Measurements from ENCODE around the gene ANO8. TPM values are rescaled to one million over a fixed set of nuclear protein-coding genes. Genes with fewer than 3 reads are reported as not detected.

Gene ANO8
- total RNA-seq, 2 donors from 2014 or later: 4.2 to 5.2 TPM

DNA sequence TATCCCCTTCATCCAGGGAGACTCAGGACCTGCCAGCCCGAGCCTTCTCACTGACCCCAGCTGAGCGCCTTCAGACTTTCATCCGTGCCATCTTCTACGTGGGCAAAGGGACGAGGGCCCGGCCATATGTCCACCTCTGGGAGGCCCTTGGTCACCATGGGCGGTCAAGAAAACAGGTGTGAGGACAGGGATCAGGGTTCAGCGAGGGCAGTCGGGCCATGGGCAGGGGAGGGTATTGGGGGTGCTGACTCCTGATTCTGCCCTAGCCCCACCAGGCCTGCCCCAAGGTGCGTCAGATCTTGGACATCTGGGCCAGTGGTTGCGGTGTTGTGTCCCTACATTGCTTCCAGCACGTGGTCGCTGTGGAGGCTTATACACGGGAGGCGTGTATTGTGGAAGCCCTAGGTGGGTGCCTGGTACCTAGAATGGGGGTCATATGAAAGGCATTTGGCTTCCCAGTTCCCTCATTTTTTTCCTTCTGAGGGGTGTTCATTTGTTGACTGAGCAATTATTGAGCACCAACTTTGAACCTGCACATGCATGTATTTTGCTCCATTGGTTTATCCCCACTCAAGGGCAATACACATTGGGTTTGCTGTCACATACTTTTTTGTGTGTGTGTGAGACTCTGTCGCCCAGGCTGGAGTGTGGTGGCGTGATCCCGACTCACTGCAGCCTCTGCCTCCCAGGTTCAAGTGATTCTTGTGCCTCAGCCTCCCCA, 49.1 kb downstream of the ANO8 start:
- H3K27ac ChIP-seq: no peak overlapping the region
- peaks cover 6 to 8% of the 10 kb centered on the region in 2 donors for H3K27me3 ChIP-seq
- no peaks in the 10 kb centered on the region for H3K9me3 ChIP-seq

DNA sequence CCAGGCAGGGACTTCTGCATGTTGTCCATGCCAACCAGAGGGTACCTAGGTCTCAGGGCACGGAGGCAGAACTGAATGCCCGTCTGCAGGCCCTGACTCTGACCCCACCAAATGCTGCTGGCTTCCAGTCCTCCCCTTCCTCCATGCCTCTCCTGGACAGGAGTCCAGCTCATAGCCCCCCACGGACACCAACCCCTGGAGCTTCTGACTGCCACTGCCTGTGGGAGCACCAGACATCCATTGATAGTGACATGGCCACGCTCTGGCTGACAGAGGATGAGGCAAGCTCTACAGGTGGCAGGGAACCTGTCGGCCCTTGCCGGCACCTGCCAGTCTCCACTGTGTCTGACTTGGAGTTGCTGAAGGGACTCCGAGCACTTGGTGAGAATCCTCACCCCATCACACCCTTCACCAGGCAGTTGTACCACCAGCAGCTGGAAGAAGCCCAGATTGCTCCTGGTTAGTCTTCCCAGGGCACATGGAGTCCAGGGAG, 51.1 kb downstream of the ANO8 start:
- TF ChIP-seq, protein P1, sequence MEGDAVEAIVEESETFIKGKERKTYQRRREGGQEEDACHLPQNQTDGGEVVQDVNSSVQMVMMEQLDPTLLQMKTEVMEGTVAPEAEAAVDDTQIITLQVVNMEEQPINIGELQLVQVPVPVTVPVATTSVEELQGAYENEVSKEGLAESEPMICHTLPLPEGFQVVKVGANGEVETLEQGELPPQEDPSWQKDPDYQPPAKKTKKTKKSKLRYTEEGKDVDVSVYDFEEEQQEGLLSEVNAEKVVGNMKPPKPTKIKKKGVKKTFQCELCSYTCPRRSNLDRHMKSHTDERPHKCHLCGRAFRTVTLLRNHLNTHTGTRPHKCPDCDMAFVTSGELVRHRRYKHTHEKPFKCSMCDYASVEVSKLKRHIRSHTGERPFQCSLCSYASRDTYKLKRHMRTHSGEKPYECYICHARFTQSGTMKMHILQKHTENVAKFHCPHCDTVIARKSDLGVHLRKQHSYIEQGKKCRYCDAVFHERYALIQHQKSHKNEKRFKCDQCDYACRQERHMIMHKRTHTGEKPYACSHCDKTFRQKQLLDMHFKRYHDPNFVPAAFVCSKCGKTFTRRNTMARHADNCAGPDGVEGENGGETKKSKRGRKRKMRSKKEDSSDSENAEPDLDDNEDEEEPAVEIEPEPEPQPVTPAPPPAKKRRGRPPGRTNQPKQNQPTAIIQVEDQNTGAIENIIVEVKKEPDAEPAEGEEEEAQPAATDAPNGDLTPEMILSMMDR (IDR thresholded peaks at IDR 0.05): no peak
- peaks cover 5% of the 10 kb centered on the region for H3K36me3 ChIP-seq
- H3K27ac ChIP-seq: no peak overlapping the region
- no peak for DNase-seq (ENCODE audit: low spot score)
- H3K4me1 ChIP-seq: peaks cover 0 to 17% of the 10 kb centered on the region in 2 donors
- no peaks in the 10 kb centered on the region for H3K9me3 ChIP-seq
- H3K27me3 ChIP-seq: peaks cover 6 to 8% of the 10 kb centered on the region in 2 donors
- no peak overlapping the region for H3K4me3 ChIP-seq

More for the DNA sequence above, 49.1 kb downstream of the ANO8 start:
- H3K4me3 ChIP-seq: no peak overlapping the region
- no peak for DNase-seq (ENCODE audit: low spot score)
- TF ChIP-seq, protein P1 (IDR thresholded peaks at IDR 0.05): no peak
- no peaks in the 10 kb centered on the region for H3K36me3 ChIP-seq
- H3K4me1 ChIP-seq: peaks cover 0 to 24% of the 10 kb centered on the region in 2 donors

DNA sequence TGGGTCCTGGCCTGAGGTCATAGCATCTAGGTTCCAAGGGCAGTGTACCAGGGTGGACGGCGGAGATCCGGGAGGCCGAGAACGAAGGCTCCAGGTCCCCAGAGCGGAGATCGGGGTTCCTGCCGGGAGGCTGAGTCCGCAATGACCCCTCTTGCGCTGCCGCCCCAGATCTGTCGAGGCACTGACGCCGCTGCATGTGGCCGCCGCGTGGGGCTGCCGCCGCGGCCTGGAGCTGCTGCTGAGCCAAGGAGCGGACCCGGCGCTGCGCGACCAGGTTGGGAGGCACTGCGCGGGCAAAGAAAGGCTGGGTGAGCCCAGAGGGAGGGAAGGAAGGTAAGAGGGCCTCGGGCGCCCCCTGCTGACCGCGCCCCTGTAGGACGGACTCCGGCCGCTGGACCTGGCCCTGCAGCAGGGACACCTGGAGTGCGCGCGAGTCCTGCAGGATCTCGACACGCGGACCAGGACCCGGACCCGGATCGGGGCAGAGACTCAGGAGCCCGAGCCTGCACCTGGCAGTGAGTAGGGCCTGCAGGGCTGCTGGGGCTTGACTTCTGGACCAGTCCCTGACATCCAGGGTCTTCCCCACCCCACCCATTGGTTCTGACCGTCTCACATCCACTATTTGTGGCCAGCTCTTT, 52.0 kb downstream of the ANO8 start:
- Histone ChIP-seq H3K4me1 (peaks cover 0 to 17% of the 10 kb centered on the region in 2 donors), H3K27me3 (peaks cover 6 to 8% of the 10 kb centered on the region in 2 donors), H3K4me3 (peak overlapping the region in 1 of 2 donors; percentile 44), H3K36me3 (peaks cover 12% of the 10 kb centered on the region), H3K9me3 (no peaks in the 10 kb centered on the region), H3K27ac (no peak overlapping the region)
- TF ChIP-seq, protein P1 (IDR thresholded peaks at IDR 0.05): peak; percentile 89 to 96
- peak; percentile 76 for DNase-seq (ENCODE audit: low spot score)

DNA sequence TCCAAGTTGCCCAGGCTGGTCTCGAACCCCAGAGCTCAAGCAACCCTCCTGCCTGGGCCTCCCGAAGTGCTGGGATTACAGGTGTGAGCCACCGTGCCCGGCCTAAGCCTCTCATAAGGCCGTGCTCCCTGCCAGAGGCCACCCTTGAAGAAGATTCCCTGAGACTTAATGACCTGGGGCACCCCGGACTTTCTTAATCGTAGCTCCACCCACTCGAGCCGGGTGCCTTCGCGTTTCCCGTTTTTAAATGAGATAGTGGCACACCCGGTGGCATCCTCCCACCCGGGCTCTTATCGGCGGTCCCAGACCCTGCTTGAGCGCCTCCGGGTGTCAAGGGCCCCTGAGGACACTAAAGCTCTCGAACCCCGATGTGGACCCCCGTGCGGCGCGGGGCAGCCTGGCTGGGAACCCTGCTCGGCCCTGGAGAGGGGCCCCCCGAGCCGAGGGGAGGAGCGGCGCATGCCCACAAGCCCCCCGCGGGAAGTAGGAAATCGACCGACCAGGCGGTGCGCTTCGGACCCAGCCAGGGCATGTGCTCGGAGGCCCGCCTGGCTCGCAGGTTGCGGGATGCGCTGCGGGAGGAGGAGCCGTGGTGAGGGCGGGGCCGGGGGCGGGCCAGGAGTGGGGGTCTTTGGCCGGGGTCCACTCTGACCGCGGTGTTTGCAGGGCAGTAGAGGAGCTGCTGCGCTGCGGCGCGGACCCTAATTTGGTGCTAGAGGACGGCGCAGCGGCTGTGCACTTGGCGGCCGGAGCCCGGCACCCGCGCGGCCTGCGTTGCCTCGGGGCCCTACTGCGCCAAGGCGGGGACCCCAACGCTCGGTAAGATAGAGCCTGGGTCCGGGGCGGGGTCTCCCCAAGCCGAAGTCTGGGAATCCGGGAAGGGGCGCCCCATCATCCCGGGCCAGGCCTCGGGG, 53.0 kb downstream of the ANO8 start, which contains the start of gene ANKLE1:
TSS of gene ANKLE1 (plus strand) at position 511 of the 914 bp plus-strand sequence. CDS start at position 531, 20 bp downstream.
- Histone ChIP-seq H3K27ac (no peak within 1 kb of the TSS), H3K4me1 (peaks cover 0 to 17% of the 10 kb centered on the region in 2 donors), H3K36me3 (peaks cover 22% of the 10 kb centered on the region), H3K27me3 (peaks cover 6 to 8% of the 10 kb centered on the region in 2 donors), H3K9me3 (no peaks in the 10 kb centered on the region), H3K4me3 (peak within 1 kb of the TSS in 1 of 2 donors; percentile 44)
- DNase-seq (ENCODE audit: low spot score): no peak
- TF ChIP-seq, protein P1 (IDR thresholded peaks at IDR 0.05): no peak

DNA sequence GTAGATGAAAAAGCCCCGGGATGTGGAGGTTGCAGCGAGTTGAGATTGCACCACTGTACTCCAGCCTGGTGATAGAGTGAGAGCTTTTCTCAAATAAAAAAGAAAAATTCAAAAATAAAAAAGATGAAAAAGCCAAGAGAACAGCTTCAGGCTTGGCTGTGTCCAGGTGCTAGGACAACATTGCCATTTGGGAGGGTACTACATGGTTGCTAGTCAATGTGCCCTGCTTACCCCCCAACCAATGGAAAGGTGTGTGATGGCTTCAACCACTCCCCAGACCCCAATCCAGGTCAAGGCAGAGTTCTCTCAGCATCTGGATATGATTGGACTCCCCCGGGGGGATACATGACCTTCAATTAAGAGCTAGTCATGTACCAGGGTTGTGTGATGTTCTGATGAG, 55.2 kb downstream of the ANO8 start:
- DNase-seq (ENCODE audit: low spot score): no peak
- peaks cover 39% of the 10 kb centered on the region for H3K36me3 ChIP-seq

More for the DNA sequence above, 55.2 kb downstream of the ANO8 start:
- Histone ChIP-seq H3K27ac (no peak overlapping the region), H3K27me3 (peaks cover 6 to 8% of the 10 kb centered on the region in 2 donors), H3K4me1 (peaks cover 0 to 17% of the 10 kb centered on the region in 2 donors), H3K4me3 (no peak overlapping the region), H3K9me3 (no peaks in the 10 kb centered on the region)
- TF ChIP-seq, protein P1 (IDR thresholded peaks at IDR 0.05): no peak

Data from right atrium auricular region (tissue), 2 donors.